Loucy (cell line): ENCODE results near the gene MUC13.

Source experiments
- H2AFZ ChIP-seq: fragments of 200-600 bp; sonication (generic); 2 replicates; pipeline ENCODE4 v1.6.0; 2016; ENCODE audit warnings: antibody characterized with exemption, mild to moderate bottlenecking, low read length, moderate library complexity
- H3F3A ChIP-seq: fragments of 200-600 bp; 2 replicates; pipeline ENCODE4 v1.6.0; 2016; ENCODE audit warnings: antibody characterized with exemption, low read depth, mild to moderate bottlenecking
- H3K27me3 ChIP-seq: fragments of 200-600 bp; sonication (generic); 2 replicates; pipeline ENCODE4 v1.6.1; 2014; ENCODE audit warnings: low read length, mild to moderate bottlenecking; ENCODE audit not compliant: insufficient read depth, poor library complexity, severe bottlenecking
- H3K36me3 ChIP-seq: fragments of 200-600 bp; sonication (generic); 2 replicates; pipeline ENCODE4 v1.6.1; 2016; ENCODE audit warnings: low read length; ENCODE audit not compliant: insufficient read depth
- H3K4me1 ChIP-seq: fragments of 200-600 bp; sonication (generic); 2 replicates; pipeline ENCODE4 v1.5.1; 2014; ENCODE audit warnings: low read length, mild to moderate bottlenecking; ENCODE audit not compliant: insufficient read depth, poor library complexity, severe bottlenecking
- H3K4me2 ChIP-seq: fragments of 200-600 bp; sonication (generic); 2 replicates; pipeline ENCODE4 v1.6.0; 2014; ENCODE audit warnings: antibody characterized with exemption, low read length, low read depth, mild to moderate bottlenecking; ENCODE audit not compliant: poor library complexity, severe bottlenecking
- H3K4me3 ChIP-seq: fragments of 200-600 bp; sonication (generic); 2 replicates; pipeline ENCODE4 v1.5.1; 2014; ENCODE audit warnings: low read length, mild to moderate bottlenecking, mixed read lengths; ENCODE audit not compliant: poor library complexity, severe bottlenecking
- H3K79me2 ChIP-seq: fragments of 200-600 bp; sonication (generic); 2 replicates; pipeline ENCODE4 v1.6.1; 2014; ENCODE audit warnings: low read length; ENCODE audit not compliant: insufficient read depth
- H3K9ac ChIP-seq: fragments of 200-600 bp; sonication (generic); 2 replicates; pipeline ENCODE4 v1.6.0; 2014; ENCODE audit warnings: mild to moderate bottlenecking, low read depth, low read length, moderate library complexity; ENCODE audit not compliant: poor library complexity, severe bottlenecking
- H3K9me2 ChIP-seq: fragments of 200-600 bp; sonication (generic); replicated peaks from 2 replicates; pipeline ENCODE4 v1.6.1; 2016; ENCODE audit warnings: low read depth, low read length, mixed read lengths
- H3K9me3 ChIP-seq: fragments of 200-600 bp; sonication (generic); 2 replicates; pipeline ENCODE4 v1.6.1; 2014; ENCODE audit warnings: mild to moderate bottlenecking, antibody characterized with exemption, low read length, low read depth; ENCODE audit not compliant: insufficient read depth
- H4K20me1 ChIP-seq: fragments of 200-600 bp; sonication (generic); 2 replicates; pipeline ENCODE4 v1.6.0; 2014; ENCODE audit warnings: antibody characterized with exemption, low read length, mild to moderate bottlenecking; ENCODE audit not compliant: insufficient read depth, poor library complexity, severe bottlenecking
- CTCF ChIP-seq: fragments of 200-600 bp; sonication (generic); conservative IDR thresholded peaks from 2 replicates; pipeline ENCODE4 v1.5.1; 2014; ENCODE audit warnings: mild to moderate bottlenecking, antibody characterized with exemption, low read length
- EZH2phosphoT487 ChIP-seq: fragments of 200-600 bp; IDR thresholded peaks from 2 replicates; pipeline ENCODE4 v1.6.1; 2018; ENCODE audit warnings: antibody characterized with exemption, mild to moderate bottlenecking, moderate library complexity, borderline replicate concordance

Gene MUC13

GRCh38 chr3:124883766-124884473 is 50.6 kb downstream of the MUC13 start:
- no peak overlapping the region for H3K9ac ChIP-seq
- no peaks in the 10 kb centered on the region for H3K36me3 ChIP-seq
- no peak for TF ChIP-seq EZH2phosphoT487
- TF ChIP-seq CTCF = no peak
- no peaks in the 10 kb centered on the region for H3K79me2 ChIP-seq
- H4K20me1 ChIP-seq = no peaks in the 10 kb centered on the region
- H3F3A ChIP-seq = no peaks in the 10 kb centered on the region
- H3K4me3 ChIP-seq = no peak overlapping the region
- no peak overlapping the region for H2AFZ ChIP-seq
- no peak overlapping the region for H3K4me2 ChIP-seq
- no peaks in the 10 kb centered on the region for H3K27me3 ChIP-seq
- no peaks in the 10 kb centered on the region for H3K4me1 ChIP-seq
- H3K9me3 ChIP-seq = no peaks in the 10 kb centered on the region
- H3K9me2 ChIP-seq = no peaks in the 10 kb centered on the region

- no peaks in the 10 kb centered on the region for H3K9me3 ChIP-seq
- H3K27me3 ChIP-seq = no peaks in the 10 kb centered on the region
- H3K4me3 ChIP-seq = no peak overlapping the region
- no peaks in the 10 kb centered on the region for H3K79me2 ChIP-seq
- H3K4me2 ChIP-seq = no peak overlapping the region
- H3K4me1 ChIP-seq = no peaks in the 10 kb centered on the region
- TF ChIP-seq CTCF (no peak), EZH2phosphoT487 (no peak)
- H2AFZ ChIP-seq = no peak overlapping the region
- H4K20me1 ChIP-seq = no peaks in the 10 kb centered on the region
- H3K36me3 ChIP-seq = no peaks in the 10 kb centered on the region
- H3K9me2 ChIP-seq = no peaks in the 10 kb centered on the region
- H3F3A ChIP-seq = no peaks in the 10 kb centered on the region
- no peak overlapping the region for H3K9ac ChIP-seq
Measured at GRCh38 chr3:124882816-124883747, 51.5 kb downstream of the MUC13 start.

- Histone ChIP-seq H3K4me2 (no peak overlapping the region), H3K36me3 (no peaks in the 10 kb centered on the region), H3F3A (no peaks in the 10 kb centered on the region), H3K9me3 (no peaks in the 10 kb centered on the region), H3K79me2 (no peaks in the 10 kb centered on the region), H3K4me3 (no peak overlapping the region), H3K27me3 (no peaks in the 10 kb centered on the region), H4K20me1 (no peaks in the 10 kb centered on the region), H3K4me1 (no peaks in the 10 kb centered on the region), H3K9ac (no peak overlapping the region), H2AFZ (no peak overlapping the region), H3K9me2 (no peaks in the 10 kb centered on the region)
- no peak for TF ChIP-seq EZH2phosphoT487
- no peak for TF ChIP-seq CTCF
Measured at GRCh38 chr3:124881976-124882697, 52.4 kb downstream of the MUC13 start.
